Keratinocyte (primary cell): ENCODE measurements around the gene TEX55.

Source experiments
- EZH2 ChIP-seq: IDR thresholded peaks from one replicate; pipeline ENCODE4 v1.6.1; 2012; ENCODE audit warnings: inconsistent platforms, mild to moderate bottlenecking, low read length, moderate library complexity
- TF ChIP-seq, protein P1 (sequence below), 3 experiments: IDR thresholded peaks in 1 of 3; conservative IDR thresholded peaks in 1 of 3; optimal IDR thresholded peaks in 1 of 3; 2 replicates in 2 of 3; 3 replicates in 1 of 3; pipeline versions ENCODE3 to v1.5.1; 2011; ENCODE audit warnings: low read length in 3 of 3, mild to moderate bottlenecking in 3 of 3, moderate library complexity in 2 of 3, control low read depth in 1 of 3, inconsistent platforms in 1 of 3; ENCODE audit not compliant: insufficient read depth in 2 of 3; ENCODE audit errors: extremely low read depth in 1 of 3

GRCh38 chr3:119184111-119184510 lies 38.1 kb downstream of the TEX55 start:
- TF ChIP-seq, protein P1, sequence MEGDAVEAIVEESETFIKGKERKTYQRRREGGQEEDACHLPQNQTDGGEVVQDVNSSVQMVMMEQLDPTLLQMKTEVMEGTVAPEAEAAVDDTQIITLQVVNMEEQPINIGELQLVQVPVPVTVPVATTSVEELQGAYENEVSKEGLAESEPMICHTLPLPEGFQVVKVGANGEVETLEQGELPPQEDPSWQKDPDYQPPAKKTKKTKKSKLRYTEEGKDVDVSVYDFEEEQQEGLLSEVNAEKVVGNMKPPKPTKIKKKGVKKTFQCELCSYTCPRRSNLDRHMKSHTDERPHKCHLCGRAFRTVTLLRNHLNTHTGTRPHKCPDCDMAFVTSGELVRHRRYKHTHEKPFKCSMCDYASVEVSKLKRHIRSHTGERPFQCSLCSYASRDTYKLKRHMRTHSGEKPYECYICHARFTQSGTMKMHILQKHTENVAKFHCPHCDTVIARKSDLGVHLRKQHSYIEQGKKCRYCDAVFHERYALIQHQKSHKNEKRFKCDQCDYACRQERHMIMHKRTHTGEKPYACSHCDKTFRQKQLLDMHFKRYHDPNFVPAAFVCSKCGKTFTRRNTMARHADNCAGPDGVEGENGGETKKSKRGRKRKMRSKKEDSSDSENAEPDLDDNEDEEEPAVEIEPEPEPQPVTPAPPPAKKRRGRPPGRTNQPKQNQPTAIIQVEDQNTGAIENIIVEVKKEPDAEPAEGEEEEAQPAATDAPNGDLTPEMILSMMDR (optimal IDR thresholded peaks at IDR 0.05 in 1 of 3, IDR thresholded peaks at IDR 0.05 in 1 of 3, conservative IDR thresholded peaks at IDR 0.05 in 1 of 3; ENCODE audit: extremely low read depth in 1 of 3, insufficient read depth in 2 of 3, low read length in 3 of 3) = no peak
- TF ChIP-seq EZH2 = no peak
